HG02623 (cell line): Measurements from ENCODE around the gene ZNF335.

ENCODE experiments used
- ATAC-seq: cut with Tn5 transposase; IDR thresholded peaks from one replicate; pipeline ENCODE4 v1.9.1; 2021; ENCODE audit warnings: moderate library complexity; ENCODE audit not compliant: unreplicated experiment

Gene ZNF335

DNA sequence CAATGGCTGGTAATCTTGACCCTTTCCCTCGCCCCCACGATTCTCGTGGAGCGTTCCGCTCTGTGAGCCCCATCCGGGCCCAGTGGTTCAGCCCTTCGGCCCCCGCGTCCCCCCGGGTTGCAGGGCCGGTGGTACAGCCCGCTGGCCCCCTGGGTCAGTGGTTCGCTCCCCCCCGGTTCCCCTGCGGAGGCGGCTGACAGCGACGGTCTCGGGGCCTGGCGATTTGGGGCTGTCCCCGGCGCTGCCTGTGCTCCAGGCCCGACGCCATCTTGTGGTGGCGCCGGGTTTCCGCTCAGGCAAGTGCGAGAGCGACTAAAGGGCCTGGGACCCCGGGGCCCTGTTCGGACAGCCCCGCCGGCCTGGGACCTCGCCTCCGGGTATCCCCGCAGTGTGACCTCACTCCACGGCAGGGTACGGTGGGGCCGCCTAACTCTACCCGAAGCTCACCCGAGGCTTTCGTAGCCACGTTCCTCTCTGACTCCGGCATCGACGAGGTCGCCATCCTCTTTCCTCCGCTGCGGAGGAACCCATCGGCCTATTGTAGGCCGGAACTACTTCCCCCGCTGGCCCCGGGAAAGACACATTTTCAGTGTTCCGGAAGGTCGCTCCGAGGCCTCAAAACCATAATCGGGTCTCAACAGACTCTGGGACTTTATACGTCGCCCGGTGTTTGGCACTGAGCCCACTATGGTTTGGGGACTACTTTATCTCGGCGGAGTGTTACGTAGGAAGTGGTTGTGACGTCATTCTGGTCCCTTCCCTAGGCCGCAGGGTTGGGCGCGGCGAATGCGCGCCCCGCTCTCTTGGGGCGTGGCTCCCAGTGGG is at the start of gene ZNF335:
TSS of gene ZNF335 (minus strand) at position 529 of the 825 bp plus-strand sequence. CDS start 793 bp downstream, outside the sequence.
- peak; percentile 72 for ATAC-seq

DNA sequence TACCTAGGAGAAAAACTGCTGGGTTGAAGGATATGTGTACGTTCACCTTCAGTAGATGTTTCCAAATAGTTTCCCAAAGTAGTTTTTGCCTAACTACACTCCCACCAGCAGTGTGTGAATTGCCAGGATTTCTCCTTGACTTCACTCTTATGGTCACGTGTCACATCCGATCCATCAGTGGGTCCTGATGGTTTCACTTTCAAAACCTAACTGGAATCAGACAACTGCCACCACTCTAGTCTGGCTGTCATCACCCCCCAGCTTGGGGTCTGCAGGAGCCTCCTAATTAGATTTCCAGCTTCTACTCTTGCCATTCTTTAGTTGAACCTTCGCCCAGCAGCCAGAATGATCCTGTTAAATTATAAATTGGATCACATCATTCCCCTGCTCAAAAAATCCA is 48.6 kb upstream of the ZNF335 start:
- no peak for ATAC-seq

DNA sequence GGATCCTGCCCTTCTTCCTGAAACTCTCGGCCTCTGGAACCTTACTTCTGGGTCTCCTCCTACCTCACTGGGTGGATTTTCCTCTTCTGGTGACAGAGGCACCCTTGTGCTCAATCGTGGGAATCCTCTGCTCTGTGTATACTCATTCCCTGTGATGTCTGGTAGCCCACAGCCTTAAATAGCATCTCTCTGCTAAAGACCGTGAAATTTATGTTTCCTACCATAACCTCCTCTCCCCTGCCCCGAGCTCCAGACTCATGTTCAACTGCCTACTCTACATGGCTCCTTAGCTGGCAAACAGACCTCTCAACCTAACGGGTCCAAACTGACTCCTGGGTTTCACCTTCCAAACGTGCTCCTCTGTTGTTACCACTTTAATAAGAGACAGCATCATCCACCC is 46.6 kb upstream of the ZNF335 start:
- no peak for ATAC-seq

GRCh38 chr20:46018112-46018511 is 46.1 kb upstream of the ZNF335 start:
- no peak for ATAC-seq

- no peak for ATAC-seq
Observed at GRCh38 chr20:46017272-46017671, 45.3 kb upstream of the ZNF335 start.

GRCh38 chr20:46014517-46015396 is 42.8 kb upstream of the ZNF335 start:
- no peak for ATAC-seq

GRCh38 chr20:46013829-46014516 is 42.0 kb upstream of the ZNF335 start:
- no peak for ATAC-seq

- ATAC-seq: no peak
Observed at GRCh38 chr20:46013322-46013828, 41.4 kb upstream of the ZNF335 start.

GRCh38 chr20:46012921-46013320 is 40.9 kb upstream of the ZNF335 start:
- no peak for ATAC-seq

DNA sequence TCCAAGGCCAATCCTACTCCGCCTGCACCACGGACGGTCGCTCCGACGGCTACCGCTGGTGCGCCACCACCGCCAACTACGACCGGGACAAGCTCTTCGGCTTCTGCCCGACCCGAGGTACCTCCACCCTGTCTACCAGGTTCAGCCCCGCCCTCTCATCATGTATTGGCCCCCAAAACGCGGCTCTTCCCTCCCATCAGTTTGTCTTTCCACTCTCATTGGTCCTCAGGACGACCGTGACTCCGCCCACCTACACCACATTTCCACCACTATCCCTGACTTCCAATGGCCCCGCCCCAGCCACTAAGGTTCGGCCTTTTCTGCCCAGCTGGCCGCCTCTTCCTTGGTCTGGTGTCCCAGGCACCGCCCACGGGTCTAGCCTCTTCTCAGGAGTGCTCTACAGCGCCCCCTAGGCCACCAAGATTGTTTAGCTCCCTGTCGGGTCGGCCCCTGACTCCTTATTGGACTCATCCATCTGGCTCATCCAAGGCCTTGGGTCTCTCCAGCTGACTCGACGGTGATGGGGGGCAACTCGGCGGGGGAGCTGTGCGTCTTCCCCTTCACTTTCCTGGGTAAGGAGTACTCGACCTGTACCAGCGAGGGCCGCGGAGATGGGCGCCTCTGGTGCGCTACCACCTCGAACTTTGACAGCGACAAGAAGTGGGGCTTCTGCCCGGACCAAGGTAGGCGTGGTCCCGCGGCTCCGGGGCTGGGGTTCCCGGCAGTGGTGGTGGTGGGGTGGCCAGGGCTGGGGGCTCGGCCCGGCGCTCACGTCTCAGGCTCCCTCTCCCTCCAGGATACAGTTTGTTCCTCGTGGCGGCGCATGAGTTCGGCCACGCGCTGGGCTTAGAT is 39.9 kb upstream of the ZNF335 start:
- ATAC-seq: no peak

DNA sequence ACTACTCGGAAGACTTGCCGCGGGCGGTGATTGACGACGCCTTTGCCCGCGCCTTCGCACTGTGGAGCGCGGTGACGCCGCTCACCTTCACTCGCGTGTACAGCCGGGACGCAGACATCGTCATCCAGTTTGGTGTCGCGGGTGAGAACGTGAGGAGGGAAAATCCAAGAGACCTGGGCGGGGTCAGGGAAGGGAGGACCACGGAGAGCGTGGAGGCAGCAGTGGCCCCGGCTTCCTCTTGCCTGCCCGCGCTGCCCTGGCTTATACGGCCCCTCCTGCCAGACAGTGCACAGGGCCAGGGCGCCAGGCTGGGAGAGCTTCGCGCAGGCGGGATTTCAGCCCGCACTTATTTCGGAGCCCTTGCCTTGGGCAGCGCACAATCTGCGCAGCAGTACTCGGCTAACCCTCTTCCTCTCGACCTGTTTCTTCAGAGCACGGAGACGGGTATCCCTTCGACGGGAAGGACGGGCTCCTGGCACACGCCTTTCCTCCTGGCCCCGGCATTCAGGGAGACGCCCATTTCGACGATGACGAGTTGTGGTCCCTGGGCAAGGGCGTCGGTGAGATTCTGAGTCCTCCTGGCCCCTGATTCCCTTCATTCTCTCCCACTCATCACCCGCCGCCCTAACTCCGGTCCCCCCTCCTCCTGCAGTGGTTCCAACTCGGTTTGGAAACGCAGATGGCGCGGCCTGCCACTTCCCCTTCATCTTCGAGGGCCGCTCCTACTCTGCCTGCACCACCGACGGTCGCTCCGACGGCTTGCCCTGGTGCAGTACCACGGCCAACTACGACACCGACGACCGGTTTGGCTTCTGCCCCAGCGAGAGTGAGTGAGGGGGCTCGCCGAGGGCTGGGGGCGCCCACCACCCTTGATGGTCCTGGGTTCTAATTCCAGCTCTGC is 38.7 kb upstream of the ZNF335 start:
- ATAC-seq: no peak

DNA sequence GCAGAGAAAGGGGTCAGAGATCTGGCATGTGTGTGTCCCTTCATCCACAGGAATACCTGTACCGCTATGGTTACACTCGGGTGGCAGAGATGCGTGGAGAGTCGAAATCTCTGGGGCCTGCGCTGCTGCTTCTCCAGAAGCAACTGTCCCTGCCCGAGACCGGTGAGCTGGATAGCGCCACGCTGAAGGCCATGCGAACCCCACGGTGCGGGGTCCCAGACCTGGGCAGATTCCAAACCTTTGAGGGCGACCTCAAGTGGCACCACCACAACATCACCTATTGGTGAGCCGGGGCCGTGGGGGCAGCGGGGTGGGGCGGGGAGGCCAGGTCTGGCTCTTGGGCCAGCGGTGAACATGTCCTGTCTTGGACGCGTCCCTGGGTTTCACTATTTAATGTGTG is 37.8 kb upstream of the ZNF335 start:
- ATAC-seq: no peak

- no peak for ATAC-seq
Observed at GRCh38 chr20:46007671-46008070, 35.7 kb upstream of the ZNF335 start.

DNA sequence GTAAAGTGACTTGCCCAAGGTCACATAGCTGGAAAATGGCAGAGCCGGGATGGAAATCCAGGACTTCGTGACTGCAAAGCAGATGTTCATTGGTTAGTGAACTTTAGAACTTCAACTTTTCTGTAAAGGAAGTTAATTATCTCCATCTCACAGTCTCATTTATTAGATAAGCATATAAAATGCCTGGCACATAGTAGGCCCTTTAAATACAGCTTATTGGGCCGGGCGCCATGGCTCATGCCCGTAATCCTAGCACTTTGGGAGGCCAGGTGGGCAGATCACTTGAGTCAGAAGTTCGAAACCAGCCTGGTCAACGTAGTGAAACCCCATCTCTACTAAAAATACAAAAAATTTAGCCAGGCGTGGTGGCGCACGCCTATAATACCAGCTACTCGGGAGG is 35.0 kb upstream of the ZNF335 start:
- no peak for ATAC-seq

GRCh38 chr20:46006022-46006705 is 34.2 kb upstream of the ZNF335 start:
- no peak for ATAC-seq

DNA sequence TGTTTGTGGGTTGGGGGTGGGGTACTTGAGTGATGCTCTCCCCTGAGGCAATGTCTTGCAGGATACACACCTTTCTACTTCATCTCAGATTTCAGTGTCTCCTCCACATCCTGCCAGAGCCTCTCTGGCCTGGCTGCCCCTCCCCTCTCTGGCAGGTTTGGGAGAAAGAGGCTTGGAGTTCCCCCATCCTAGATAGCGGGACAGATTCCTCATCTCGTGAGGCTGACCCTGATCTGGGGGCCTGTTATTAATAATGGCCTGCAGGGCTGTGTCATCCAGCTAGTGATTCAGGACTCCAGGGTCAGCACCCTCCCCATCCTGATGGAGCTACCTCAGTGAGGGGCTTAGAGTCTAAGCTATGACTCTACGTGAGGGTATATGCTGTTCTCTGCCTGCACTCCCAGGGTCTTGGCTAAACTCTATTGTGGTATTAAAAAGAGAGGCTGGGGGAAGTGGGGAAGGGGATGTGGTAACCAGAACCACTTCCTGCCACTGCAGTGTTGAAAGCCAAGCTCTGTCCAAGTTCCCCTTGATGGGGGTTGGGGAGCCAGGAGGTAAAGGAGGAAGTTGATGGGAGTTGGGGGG is 33.0 kb upstream of the ZNF335 start:
- no peak for ATAC-seq

DNA sequence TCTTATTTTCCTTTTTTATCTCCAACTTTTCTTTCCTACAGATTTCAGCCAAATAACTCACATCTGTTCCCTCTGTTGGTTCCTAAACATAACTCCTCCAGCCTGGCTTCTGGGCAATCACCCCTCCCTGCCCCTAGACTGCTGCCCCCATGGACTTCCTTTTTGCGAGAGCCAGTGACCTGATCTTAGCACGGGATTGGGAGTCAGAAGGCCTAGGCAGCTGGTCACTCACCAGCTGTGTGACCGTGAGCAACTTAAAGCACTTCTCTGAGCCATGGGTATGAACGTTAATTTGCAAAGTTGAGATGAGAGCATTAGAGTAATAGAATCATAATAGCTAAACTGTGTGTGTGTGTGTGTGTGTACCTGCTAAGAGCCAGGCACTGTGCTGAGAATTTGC is 32.2 kb upstream of the ZNF335 start:
- no peak for ATAC-seq

- no peak for ATAC-seq
Observed at GRCh38 chr20:46002008-46002407, 30.0 kb upstream of the ZNF335 start.
